C1 segment of cervical spinal cord (tissue), 14 donors: ENCODE results near the gene HAPLN3.

Source experiments
- DNase-seq, 14 donors: peaks; one replicate each; lab custom pipeline; 2025; lab: John Stamatoyannopoulos, UW

HAPLN3 gene

GRCh38 chr15:88864861-88865497 is 30.4 kb downstream of the HAPLN3 start:
- DNase-seq, result no peak

GRCh38 chr15:88863412-88863811 is 31.9 kb downstream of the HAPLN3 start:
- no peak for DNase-seq

- DNase-seq, result no peak
Measured at GRCh38 chr15:88860212-88860611, 35.1 kb downstream of the HAPLN3 start.

GRCh38 chr15:88859550-88859949 is 35.8 kb downstream of the HAPLN3 start:
- no peak for DNase-seq

GRCh38 chr15:88858934-88859333 is 36.4 kb downstream of the HAPLN3 start:
- no peak for DNase-seq

- no peak for DNase-seq
Measured at GRCh38 chr15:88852476-88852875, 42.9 kb downstream of the HAPLN3 start.

- DNase-seq, result no peak
Measured at GRCh38 chr15:88849376-88850072, 45.8 kb downstream of the HAPLN3 start.

GRCh38 chr15:88848203-88848602 is 47.1 kb downstream of the HAPLN3 start:
- no peak for DNase-seq

GRCh38 chr15:88847144-88847543 is 48.2 kb downstream of the HAPLN3 start:
- no peak for DNase-seq

- no peak for DNase-seq
Measured at GRCh38 chr15:88845616-88846015, 49.7 kb downstream of the HAPLN3 start.

GRCh38 chr15:88844749-88845386 is 50.5 kb downstream of the HAPLN3 start:
- no peak for DNase-seq

- DNase-seq, result no peak
Measured at GRCh38 chr15:88843334-88843733, 52.0 kb downstream of the HAPLN3 start.

- DNase-seq, result no peak
Measured at GRCh38 chr15:88842156-88842555, 53.2 kb downstream of the HAPLN3 start.

- no peak for DNase-seq
Measured at GRCh38 chr15:88841236-88841635, 54.1 kb downstream of the HAPLN3 start.

- DNase-seq, result no peak
Measured at GRCh38 chr15:88839961-88840360, 55.4 kb downstream of the HAPLN3 start.

GRCh38 chr15:88839146-88839545 is 56.2 kb downstream of the HAPLN3 start:
- DNase-seq, result no peak

- no peak for DNase-seq
Measured at GRCh38 chr15:88838667-88839066, 56.7 kb downstream of the HAPLN3 start.

- no peak for DNase-seq
Measured at GRCh38 chr15:88835646-88836045, 59.7 kb downstream of the HAPLN3 start.

- no peak for DNase-seq
Measured at GRCh38 chr15:88835119-88835518, 60.2 kb downstream of the HAPLN3 start.

GRCh38 chr15:88834211-88834812 is 61.0 kb downstream of the HAPLN3 start:
- DNase-seq, result peak in 11 of 14 donors; percentile 6 to 61 (median 27)

GRCh38 chr15:88833731-88834100 is 61.6 kb downstream of the HAPLN3 start:
- no peak for DNase-seq
